Endothelial cell of umbilical vein (primary cell): ENCODE data around the gene KCNMA1. TPM values are rescaled to one million over a fixed set of nuclear protein-coding genes. Genes with fewer than 3 reads are reported as not detected.

Experiments used
- BruUV-seq: library from RNA; stranded (reverse); fragments of 400-500 nt; replicated peaks from 2 replicates; lab custom pipeline; 2021; lab: Mats Ljungman, UMichigan
- CTCF ChIA-PET: fragments of 300-600, 350-600 bp; sonication (Branson Sonifier 250); formaldehyde crosslinking; loops from one replicate; lab custom pipeline; 2021; ENCODE audit warnings: antibody characterized with exemption, inconsistent platforms; lab: Charles Lee
- POLR2A ChIA-PET: fragments of 300-600, 350-600 bp; sonication (Branson Sonifier 250); formaldehyde crosslinking; loops from one replicate; lab custom pipeline; 2021; ENCODE audit warnings: antibody characterized with exemption, inconsistent platforms; lab: Charles Lee
- DNase-seq: peaks from one replicate; pipeline ENCODE4 v3.0.0-alpha.2; 2011; ENCODE audit warnings: low read depth, low spot score
- FAIRE-seq: peaks from 2 replicates; lab custom pipeline; 2011; peaks lifted over from hg19 to GRCh38; lab: Jason Lieb, UNC
- H2AFZ ChIP-seq: 2 replicates; pipeline ENCODE4 v1.6.0; 2012; ENCODE audit warnings: low read depth, low read length, control low read depth, inconsistent platforms
- H3K27ac ChIP-seq: 2 replicates; pipeline ENCODE4 v1.5.1; 2011; ENCODE audit warnings: low read depth, mild to moderate bottlenecking, control low read depth, low read length, moderate library complexity; ENCODE audit not compliant: insufficient read depth
- H3K27me3 ChIP-seq, 2 experiments: 2 replicates each; pipeline versions ENCODE4 v1.6.0 to v1.6.1; 2011; ENCODE audit warnings: low read length in 2 of 2, mixed read lengths in 1 of 2; ENCODE audit not compliant: control insufficient read depth in 2 of 2, insufficient read depth in 2 of 2
- H3K36me3 ChIP-seq, 2 experiments: 2 replicates in 1 of 2; 3 replicates in 1 of 2; pipeline ENCODE4 v1.5.1; 2011; ENCODE audit warnings: low read length in 2 of 2, mild to moderate bottlenecking in 1 of 2, moderate library complexity in 1 of 2; ENCODE audit not compliant: control insufficient read depth in 2 of 2, insufficient read depth in 2 of 2; ENCODE audit errors: extremely low read depth in 1 of 2
- H3K4me1 ChIP-seq: 3 replicates; pipeline ENCODE4 v1.5.1; 2011; ENCODE audit warnings: mild to moderate bottlenecking, low read length; ENCODE audit not compliant: control insufficient read depth, insufficient read depth; ENCODE audit errors: extremely low read depth
- H3K4me2 ChIP-seq: 2 replicates; pipeline ENCODE4 v1.6.1; 2011; ENCODE audit warnings: low read length, control low read depth, mixed read lengths; ENCODE audit not compliant: insufficient read depth
- H3K4me3 ChIP-seq, 3 experiments: fragments of 200-600 bp in 1 of 3; sonication (generic), shearing (Covaris generic) in 1 of 3; replicated peaks in 1 of 3; 2 replicates each; pipeline ENCODE4 v1.5.1; 2011 to 2016; ENCODE audit warnings: control low read depth in 3 of 3, low read length in 3 of 3, mild to moderate bottlenecking in 2 of 3, inconsistent platforms in 1 of 3, low read depth in 1 of 3, moderate library complexity in 1 of 3; ENCODE audit not compliant: insufficient read depth in 1 of 3
- H3K79me2 ChIP-seq: 2 replicates; pipeline ENCODE4 v1.6.0; 2012; ENCODE audit warnings: low read length, inconsistent platforms; ENCODE audit not compliant: control insufficient read depth, insufficient read depth
- H3K9ac ChIP-seq: replicated peaks from 2 replicates; pipeline ENCODE3; 2011; ENCODE audit warnings: low read length, control low read depth; ENCODE audit not compliant: insufficient read depth; ENCODE audit errors: extremely low read depth
- H3K9me1 ChIP-seq: replicated peaks from 3 replicates; pipeline ENCODE4 v1.6.0; 2011; ENCODE audit warnings: mild to moderate bottlenecking, low read length; ENCODE audit not compliant: control insufficient read depth, insufficient read depth; ENCODE audit errors: extremely low read depth
- H3K9me3 ChIP-seq: replicated peaks from 2 replicates; pipeline ENCODE4 v1.5.1; 2012; ENCODE audit warnings: low read length, inconsistent platforms; ENCODE audit not compliant: control insufficient read depth, insufficient read depth
- H4K20me1 ChIP-seq: replicated peaks from 2 replicates; pipeline ENCODE3; 2011; ENCODE audit warnings: mild to moderate bottlenecking, low read length; ENCODE audit not compliant: control insufficient read depth, insufficient read depth; ENCODE audit errors: extremely low read depth
- FOS ChIP-seq: IDR thresholded peaks from 2 replicates; pipeline ENCODE4 v1.6.1; 2011; ENCODE audit warnings: mild to moderate bottlenecking, low read length, moderate library complexity, borderline replicate concordance; ENCODE audit not compliant: insufficient read depth
- JUN ChIP-seq: IDR thresholded peaks from 2 replicates; pipeline ENCODE4 v1.6.1; 2011; ENCODE audit warnings: borderline replicate concordance, low read depth; ENCODE audit not compliant: insufficient read length, insufficient read depth
- POLR2AphosphoS5 ChIP-seq: IDR thresholded peaks from 2 replicates; pipeline ENCODE4 v1.6.1; 2012; ENCODE audit warnings: low read depth, mild to moderate bottlenecking, control low read depth, low read length, moderate library complexity; ENCODE audit not compliant: insufficient read depth
- dilution Hi-C: fragments of 300-500 bp; cut with MboI; formaldehyde crosslinking; loops from one replicate; pipeline ENCODE4 v1.15.0; 2019; ENCODE audit warnings: low sequenced_read_pairs; ENCODE audit not compliant: extremely low pct_ligation_motif_present
- intact Hi-C: fragments of 100-400 bp; cut with micrococcal nuclease; formaldehyde crosslinking; loops from one replicate; pipeline ENCODE4 v1.10.0; 2022
- polyA plus RNA-seq, 4 experiments: library from polyadenylated mRNA; depleted of rRNA in 3 of 4; stranded (reverse) in 3 of 4; unstranded in 1 of 4; fragments of >200 nt; gene quantifications; 2 replicates each; pipeline versions ENCODE4 v1.2.1 to v1.2.3, GENCODE V29; 2011 to 2012; ENCODE audit warnings: missing spikeins in 1 of 4
- total RNA-seq: library from RNA; stranded (reverse); gene quantifications from 2 replicates; pipeline ENCODE4 v1.2.3, GENCODE V29; 2021
- TF ChIP-seq, protein P1 (sequence below), 2 donors: IDR thresholded peaks; 1 replicate in 1 of 2; 2 replicates in 1 of 2; pipeline ENCODE4 v1.5.1; 2011; ENCODE audit warnings: low read length in 2 of 2, mild to moderate bottlenecking in 2 of 2, moderate library complexity in 2 of 2, control low read depth in 1 of 2, inconsistent platforms in 1 of 2, low read depth in 1 of 2; ENCODE audit not compliant: insufficient read depth in 1 of 2; ENCODE audit errors: extremely low read depth in 1 of 2

KCNMA1 gene
- total and polyA plus RNA-seq, 2 donors (not counting 3 experiments of a cell fraction or from before 2014, with no cell fraction given) = 0.10 to 0.82 TPM

DNA sequence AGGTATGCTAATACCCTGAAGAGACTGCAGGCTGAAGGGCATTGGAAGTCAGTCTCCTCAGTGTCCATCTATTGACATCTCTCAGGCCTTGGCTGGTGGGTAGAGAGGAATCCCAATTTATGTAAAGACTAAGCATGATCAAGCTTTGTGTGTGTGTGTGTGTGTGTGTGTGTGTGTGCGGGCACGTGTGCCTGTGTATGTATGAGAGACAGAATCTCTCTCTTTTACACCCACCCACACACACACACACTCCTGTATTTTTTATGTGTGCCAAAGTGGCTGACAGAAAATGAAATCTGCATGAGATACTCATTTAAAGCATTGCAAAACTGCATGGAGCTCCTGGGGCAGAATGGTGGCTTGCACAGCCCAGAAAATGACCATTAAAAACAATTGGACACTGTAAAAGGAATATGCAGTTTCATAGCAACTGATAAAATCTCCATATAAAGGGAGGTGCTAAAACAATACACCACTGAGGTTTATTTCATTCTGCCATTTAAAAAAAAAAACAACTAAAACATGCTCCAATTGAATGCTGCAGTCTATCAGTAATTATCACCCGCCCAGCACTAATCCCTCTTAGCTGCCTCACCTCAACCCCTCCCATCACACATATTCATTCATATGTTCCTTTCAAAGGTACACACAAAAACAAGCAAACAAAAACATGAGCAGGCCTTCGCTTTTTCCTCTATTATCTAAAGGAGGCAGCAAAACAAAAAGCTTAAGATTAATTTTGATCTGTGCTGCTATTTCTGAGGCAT, 385.0 kb downstream of the KCNMA1 start:
- Histone ChIP-seq H4K20me1 (no peaks in the 10 kb centered on the region), H3K9ac (no peak overlapping the region), H3K9me1 (no peaks in the 10 kb centered on the region), H3K27ac (no peak overlapping the region), H3K4me2 (no peak overlapping the region), H3K4me3 (no peak overlapping the region), H3K9me3 (no peaks in the 10 kb centered on the region), H3K27me3 (peaks cover 0 to 2% of the 10 kb centered on the region in 2 experiments), H2AFZ (no peak overlapping the region), H3K36me3 (no peaks in the 10 kb centered on the region), H3K79me2 (no peaks in the 10 kb centered on the region), H3K4me1 (no peaks in the 10 kb centered on the region)
- DNase-seq (no peak), FAIRE-seq (no peak)
- POLR2A ChIA-PET = no interaction called here
- CTCF ChIA-PET = interaction anchor here (0.8 to 7.3 kb wide), 9 partner anchors 13 to 504 kb away, joined by 3 to 114 read pairs (median 3); no protein-coding TSS in a partner anchor
- TF ChIP-seq FOS (no peak), JUN (no peak), POLR2AphosphoS5 (no peak)
- TF ChIP-seq, protein P1, sequence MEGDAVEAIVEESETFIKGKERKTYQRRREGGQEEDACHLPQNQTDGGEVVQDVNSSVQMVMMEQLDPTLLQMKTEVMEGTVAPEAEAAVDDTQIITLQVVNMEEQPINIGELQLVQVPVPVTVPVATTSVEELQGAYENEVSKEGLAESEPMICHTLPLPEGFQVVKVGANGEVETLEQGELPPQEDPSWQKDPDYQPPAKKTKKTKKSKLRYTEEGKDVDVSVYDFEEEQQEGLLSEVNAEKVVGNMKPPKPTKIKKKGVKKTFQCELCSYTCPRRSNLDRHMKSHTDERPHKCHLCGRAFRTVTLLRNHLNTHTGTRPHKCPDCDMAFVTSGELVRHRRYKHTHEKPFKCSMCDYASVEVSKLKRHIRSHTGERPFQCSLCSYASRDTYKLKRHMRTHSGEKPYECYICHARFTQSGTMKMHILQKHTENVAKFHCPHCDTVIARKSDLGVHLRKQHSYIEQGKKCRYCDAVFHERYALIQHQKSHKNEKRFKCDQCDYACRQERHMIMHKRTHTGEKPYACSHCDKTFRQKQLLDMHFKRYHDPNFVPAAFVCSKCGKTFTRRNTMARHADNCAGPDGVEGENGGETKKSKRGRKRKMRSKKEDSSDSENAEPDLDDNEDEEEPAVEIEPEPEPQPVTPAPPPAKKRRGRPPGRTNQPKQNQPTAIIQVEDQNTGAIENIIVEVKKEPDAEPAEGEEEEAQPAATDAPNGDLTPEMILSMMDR (IDR thresholded peaks at IDR 0.05; ENCODE audit: extremely low read depth in 1 of 2, insufficient read depth in 1 of 2, low read depth in 1 of 2, low read length in 2 of 2) = no peak
- intact Hi-C loops = loop anchor here (5.0 kb wide), 2 partner anchors 140 to 240 kb away; no protein-coding TSS in a partner anchor
- dilution Hi-C loops = no loop called here
- BruUV-seq = no TSS peak
